OCI-LY3 (cell line): ENCODE measurements around the gene POLG2.

Experiments
- CTCF ChIP-seq: fragments of 200-600, 300-600 bp; sonication (generic); IDR thresholded peaks from 2 replicates; pipeline ENCODE4 v1.5.1; 2014; ENCODE audit warnings: antibody characterized with exemption, low read length, low read depth
- EZH2phosphoT487 ChIP-seq: fragments of 200-600 bp; shearing (Covaris generic); IDR thresholded peaks from 2 replicates; pipeline ENCODE4 v1.6.1; 2018; ENCODE audit warnings: antibody characterized with exemption, mixed run types, low read depth

DNA sequence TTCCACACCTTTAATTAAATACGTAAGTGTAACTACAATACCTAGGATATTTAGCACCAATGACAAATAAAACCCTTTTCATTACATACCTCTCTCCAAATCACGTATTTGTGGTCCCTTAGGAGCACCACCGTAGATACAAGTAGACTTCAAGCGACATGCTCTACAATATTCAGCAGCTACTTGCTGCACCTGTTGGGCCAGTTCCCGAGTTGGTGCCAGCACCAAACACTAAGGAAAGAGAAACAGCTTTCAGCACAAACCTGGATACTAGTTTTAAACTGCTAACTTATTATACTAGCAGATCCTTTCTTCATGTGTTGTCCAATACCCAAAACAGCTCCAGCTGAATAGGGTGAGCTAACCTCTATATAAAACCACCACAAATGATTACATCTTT, 6.5 kb upstream of the POLG2 start:
- TF ChIP-seq CTCF (no peak), EZH2phosphoT487 (no peak)
